Spleen (tissue), 3 donors: ENCODE results near the gene ANO4.

Experiments used
- POLR2A ChIP-seq, 3 donors: fragments of 450-650 bp; IDR thresholded peaks; one replicate each; pipeline ENCODE4 v1.5.1; 2017; ENCODE audit warnings: antibody characterized with exemption in 3 of 3, mild to moderate bottlenecking in 1 of 3
- POLR2AphosphoS5 ChIP-seq, 3 donors: sonication (generic); formaldehyde crosslinking; IDR thresholded peaks; one replicate each; pipeline ENCODE4 v1.5.1; 2017; ENCODE audit warnings: antibody characterized with exemption in 3 of 3

DNA sequence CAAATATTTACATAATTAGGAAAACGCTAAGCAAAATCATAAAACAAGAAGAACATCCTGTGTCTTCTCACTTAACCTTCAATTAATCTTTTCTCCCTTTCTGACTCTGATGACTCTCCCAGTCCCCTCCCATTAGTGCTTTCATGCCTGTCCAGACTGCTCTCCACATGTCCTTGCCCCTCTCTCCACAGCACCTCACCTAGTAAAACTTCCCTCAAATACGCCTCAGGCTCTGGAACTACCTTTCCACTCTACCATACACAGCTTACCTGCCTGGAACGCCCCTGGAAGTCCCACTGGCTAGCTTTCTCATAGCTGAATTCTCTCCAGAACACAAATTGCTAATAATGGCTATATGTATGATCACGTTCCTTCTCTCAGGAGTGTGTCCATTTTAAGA, 370.7 kb downstream of the ANO4 start:
- TF ChIP-seq POLR2AphosphoS5 (IDR thresholded peaks at IDR 0.05) (no peak), POLR2A (IDR thresholded peaks at IDR 0.05) (no peak)
